HepG2 (cell line): ENCODE data around the gene MAGI1. TPM values are rescaled to one million over a fixed set of nuclear protein-coding genes. Genes with fewer than 3 reads are reported as not detected.

ENCODE experiments used
- ATAC-seq: fragments of 200-7000 bp; cut with Tn5 transposase; 3 replicates; pipeline ENCODE4 v1.9.1; 2020; ENCODE audit warnings: mild to moderate bottlenecking, moderate library complexity
- BruUV-seq: library from RNA; stranded (reverse); fragments of 400-500 nt; replicated peaks from 2 replicates; lab custom pipeline; 2021; lab: Mats Ljungman, UMichigan
- CTCF ChIA-PET: fragments of 300-600 bp; formaldehyde crosslinking; extraction: SDS; loops from one replicate; lab custom pipeline; 2021; ENCODE audit warnings: low total read pairs, inconsistent platforms, low intra/inter-chr PET ratio; lab: Yijun Ruan, JAX
- POLR2A ChIA-PET: fragments of 350-600 bp; sonication (Branson Sonifier 250); formaldehyde crosslinking; loops from one replicate; lab custom pipeline; 2020; ENCODE audit warnings: antibody characterized with exemption, inconsistent platforms; lab: Yijun Ruan, JAX
- DNase-seq: peaks from one replicate; pipeline ENCODE4 v3.0.0-alpha.2; 2015; ENCODE audit warnings: low spot score
- FAIRE-seq: peaks from 3 replicates; lab custom pipeline; 2011; peaks lifted over from hg19 to GRCh38; lab: Jason Lieb, UNC
- H2AFZ ChIP-seq: one replicate; pipeline ENCODE4 v1.6.1; 2011; ENCODE audit warnings: low read length, inconsistent platforms
- H3K27ac ChIP-seq: fragments of 300-600 bp; 3 replicates; pipeline ENCODE4 v1.8.0; 2011; ENCODE audit warnings: mixed run types, mild to moderate bottlenecking, mixed read lengths, low read length, inconsistent platforms; ENCODE audit not compliant: insufficient read depth; ENCODE audit errors: extremely low read length
- H3K27me3 ChIP-seq, 2 experiments: fragments of 200-600 bp in 1 of 2; 2 replicates in 1 of 2; 3 replicates in 1 of 2; pipeline versions ENCODE4 v1.6.0 to v1.8.0; 2011; ENCODE audit warnings: low read length in 2 of 2, mild to moderate bottlenecking in 2 of 2, moderate library complexity in 2 of 2, inconsistent platforms in 1 of 2; ENCODE audit not compliant: insufficient read depth in 2 of 2, control insufficient read depth in 1 of 2
- H3K36me3 ChIP-seq, 2 experiments: fragments of 200-600 bp in 1 of 2; replicated peaks in 1 of 2; 2 replicates in 1 of 2; 3 replicates in 1 of 2; pipeline versions ENCODE4 v1.5.1 to v1.8.0; 2011; ENCODE audit warnings: low read length in 2 of 2, inconsistent platforms in 1 of 2; ENCODE audit not compliant: insufficient read depth in 2 of 2, control insufficient read depth in 1 of 2
- H3K4me1 ChIP-seq: 2 replicates; pipeline ENCODE4 v1.5.1; 2012; ENCODE audit warnings: low read length, inconsistent platforms; ENCODE audit not compliant: insufficient read depth
- H3K4me2 ChIP-seq: 2 replicates; pipeline ENCODE4 v1.6.0; 2011; ENCODE audit warnings: low read depth, low read length, inconsistent platforms
- H3K4me3 ChIP-seq, 3 experiments: fragments of 200-600 bp in 1 of 3; sonication (generic), shearing (Covaris generic) in 1 of 3; replicated peaks in 1 of 3; 2 replicates each; pipeline ENCODE4 v1.5.1; 2011 to 2016; ENCODE audit warnings: low read length in 3 of 3, inconsistent platforms in 2 of 3, low read depth in 2 of 3, mild to moderate bottlenecking in 2 of 3, control low read depth in 1 of 3, mixed read lengths in 1 of 3; ENCODE audit not compliant: insufficient read depth in 1 of 3
- H3K79me2 ChIP-seq: one replicate; pipeline ENCODE4 v1.6.1; 2011; ENCODE audit warnings: low read length, inconsistent platforms; ENCODE audit not compliant: insufficient read depth
- H3K9ac ChIP-seq: 2 replicates; pipeline ENCODE4 v1.6.0; 2011; ENCODE audit warnings: mild to moderate bottlenecking, low read depth, low read length, inconsistent platforms; ENCODE audit not compliant: insufficient read depth
- H3K9me3 ChIP-seq: 2 replicates; pipeline ENCODE4 v1.5.1; 2012; ENCODE audit warnings: mild to moderate bottlenecking, low read length
- H4K20me1 ChIP-seq: 2 replicates; pipeline ENCODE4 v1.6.0; 2011; ENCODE audit warnings: inconsistent platforms, mild to moderate bottlenecking, low read length, moderate library complexity; ENCODE audit not compliant: insufficient read depth
- AKNA ChIP-seq: sonication (generic); formaldehyde crosslinking; IDR thresholded peaks from 2 replicates; pipeline ENCODE4 v1.4.0; 2020; ENCODE audit warnings: missing genetic modification reagents, borderline replicate concordance
- HHEX ChIP-seq: IDR thresholded peaks from 2 replicates; pipeline ENCODE4 v1.6.1; 2016; ENCODE audit warnings: control low read depth
- HNRNPL ChIP-seq: fragments of 200-400 bp; formaldehyde crosslinking; IDR thresholded peaks from 2 replicates; pipeline ENCODE4 v1.6.1; 2017; ENCODE audit warnings: mild to moderate bottlenecking, low read depth, low read length
- NFRKB ChIP-seq: fragments of 450-650 bp; IDR thresholded peaks from 2 replicates; pipeline ENCODE4 v1.6.1; 2017
- TBX2 ChIP-seq: sonication (generic); formaldehyde crosslinking; IDR thresholded peaks from 2 replicates; pipeline ENCODE4 v1.5.0; 2020; ENCODE audit warnings: missing genetic modification reagents, mild to moderate bottlenecking, borderline replicate concordance
- TCF7 ChIP-seq: sonication (generic); IDR thresholded peaks from 2 replicates; pipeline ENCODE4 v1.6.1; 2016; ENCODE audit warnings: antibody characterized with exemption, low read depth
- ZNF329 ChIP-seq: sonication (generic); formaldehyde crosslinking; IDR thresholded peaks from 2 replicates; pipeline ENCODE4 v1.9.0; 2021; ENCODE audit warnings: low read depth, mild to moderate bottlenecking, missing genetic modification reagents
- ZNF362 ChIP-seq: sonication (generic); formaldehyde crosslinking; IDR thresholded peaks from 2 replicates; pipeline ENCODE4 v1.4.0; 2020; ENCODE audit warnings: missing genetic modification reagents, mild to moderate bottlenecking, borderline replicate concordance
- ZNF691 ChIP-seq: sonication (generic); formaldehyde crosslinking; IDR thresholded peaks from 2 replicates; pipeline ENCODE4 v1.4.0; 2020; ENCODE audit warnings: missing genetic modification reagents, low read depth, mild to moderate bottlenecking, borderline replicate concordance
- ZNF737 ChIP-seq: sonication (generic); formaldehyde crosslinking; IDR thresholded peaks from 2 replicates; pipeline ENCODE4 v1.5.0; 2020; ENCODE audit warnings: missing genetic modification reagents, mild to moderate bottlenecking, borderline replicate concordance
- ZNF746 ChIP-seq: sonication (generic); formaldehyde crosslinking; IDR thresholded peaks from 2 replicates; pipeline ENCODE4 v1.8.0; 2022; ENCODE audit warnings: mild to moderate bottlenecking, missing genetic modification reagents
- WGBS: methylation state at CpG from one replicate; pipeline ENCODE4 v1.1.6; 2017; ENCODE audit warnings: low lambda C conversion rate; 5-methylcytosine and 5-hydroxymethylcytosine counted together
- in situ Hi-C: cut with HindIII; loops from 2 replicates; pipeline ENCODE4 v1.10.0; 2017; ENCODE audit warnings: low pct_unique_long_range_greater_than_20kb; ENCODE audit not compliant: extremely low pct_ligation_motif_present
- intact Hi-C: fragments of 100-400 bp; cut with micrococcal nuclease; formaldehyde crosslinking; loops from one replicate; pipeline ENCODE4 v1.10.0; 2022; ENCODE audit not compliant: unreplicated experiment
- polyA plus RNA-seq, 8 experiments: library from polyadenylated mRNA; depleted of rRNA in 3 of 8; stranded (reverse) in 7 of 8; unstranded in 1 of 8; fragments of >200 nt; fragmentation: Illumina TruSeq in 4 of 8; extraction: Trizol in 4 of 8; gene quantifications; 2 replicates each; pipeline versions ENCODE4 v1.2.1 to v1.2.3, GENCODE V29; 2011 to 2016; ENCODE audit warnings: low read depth in 4 of 8, missing spikeins in 1 of 8, mixed read lengths in 1 of 8; ENCODE audit not compliant: insufficient read depth in 1 of 8
- total RNA-seq, 5 experiments: library from RNA; depleted of rRNA; stranded (reverse); fragments of >200 nt; fragmentation: Illumina TruSeq; extraction: Trizol; gene quantifications; 2 replicates each; pipeline ENCODE4 v1.2.3, GENCODE V29; 2016; ENCODE audit warnings: low read depth in 1 of 5

Gene MAGI1
- total and polyA plus RNA-seq, 2 of the 13 experiments (the other 11 are each of a cell fraction or from before 2014, with no cell fraction given): 22.2 to 26.0 TPM

GRCh38 chr3:65869798-65870197 lies 168.9 kb downstream of the MAGI1 start:
- FAIRE-seq (no peak), ATAC-seq (no peak), DNase-seq (no peak)
- H3K4me2 ChIP-seq: no peak overlapping the region
- H3K4me3 ChIP-seq: no peak overlapping the region
- no peaks in the 10 kb centered on the region for H3K9me3 ChIP-seq
- in situ Hi-C loops: no loop called here
- POLR2A ChIA-PET: no interaction called here
- peaks cover 25% of the 10 kb centered on the region for H4K20me1 ChIP-seq
- CTCF ChIA-PET: no interaction called here
- H3K4me1 ChIP-seq: peaks cover 33% of the 10 kb centered on the region
- no peak overlapping the region for H2AFZ ChIP-seq
- peaks cover 61% of the 10 kb centered on the region for H3K79me2 ChIP-seq
- intact Hi-C loops: loop anchor here (5.0 kb wide), 1 partner anchor 42 kb away; no protein-coding TSS in a partner anchor
- TF ChIP-seq ZNF691: no peak
- no peak for TF ChIP-seq HHEX (CRISPR knock-in tag)
- no peak for TF ChIP-seq TBX2 (CRISPR knock-in tag)
- no peak for TF ChIP-seq TCF7
- TF ChIP-seq ZNF746 (CRISPR knock-in tag): no peak
- no peak for TF ChIP-seq ZNF737 (CRISPR knock-in tag)
- no peaks in the 10 kb centered on the region; a peak in 1 of 5 replicates for H3K36me3 ChIP-seq
- no TSS peak for BruUV-seq
- 96% methylated on average over 9 of the region's 9 CpGs for WGBS
- no peak overlapping the region for H3K27ac ChIP-seq
- H3K27me3 ChIP-seq: no peaks in the 10 kb centered on the region
- no peak overlapping the region for H3K9ac ChIP-seq

- H3K4me3 ChIP-seq: no peak overlapping the region
- no peaks in the 10 kb centered on the region for H3K9me3 ChIP-seq
- CTCF ChIA-PET: no interaction called here
- DNase-seq: no peak
- POLR2A ChIA-PET: no interaction called here
- H2AFZ ChIP-seq: no peak overlapping the region
- in situ Hi-C loops (no loop called here), intact Hi-C loops (loop anchor here (2.0 kb wide), 1 partner anchor 85 kb away; no protein-coding TSS in a partner anchor)
- H3K4me2 ChIP-seq: no peak overlapping the region
- WGBS: over 99% methylated on average over 9 of the region's 9 CpGs
- peaks cover 15% of the 10 kb centered on the region for H4K20me1 ChIP-seq
- ATAC-seq: no peak
- no peaks in the 10 kb centered on the region; a peak in 1 of 5 replicates for H3K36me3 ChIP-seq
- no peak for FAIRE-seq
- peaks cover 20% of the 10 kb centered on the region for H3K4me1 ChIP-seq
- peaks cover 51% of the 10 kb centered on the region for H3K79me2 ChIP-seq
- BruUV-seq: no TSS peak
- H3K9ac ChIP-seq: no peak overlapping the region
- H3K27ac ChIP-seq: no peak overlapping the region
- no peaks in the 10 kb centered on the region for H3K27me3 ChIP-seq
- TF ChIP-seq NFRKB (no peak), AKNA (CRISPR knock-in tag) (no peak), HNRNPL (no peak), ZNF329 (CRISPR knock-in tag) (no peak), ZNF362 (CRISPR knock-in tag) (no peak)
Observed at GRCh38 chr3:65867463-65868210, 171.1 kb downstream of the MAGI1 start.
